Stimulated activated CD4-positive, alpha-beta T cell treated with anti-CD3 and anti-CD28 coated beads, Interleukin-4, amount 100 ng/mL, for 24 hours (primary cell): ENCODE data around the gene UTP4.
"Not testable (repeated sequence)": the region's sequence is repeated elsewhere in the genome, so short reads cannot be mapped to it uniquely, and the experiment has no call there.

Experiments used
- DNase-seq: peaks from one replicate; pipeline ENCODE4 v3.0.0-alpha.2; 2020

UTP4 gene

GRCh38 chr16:69131839-69132423 lies 518 bp upstream of the UTP4 start:
- DNase-seq, result peak; percentile 75

- no peak for DNase-seq
Measured at GRCh38 chr16:69133373-69133954, 1.0 kb downstream of the UTP4 start.

DNA sequence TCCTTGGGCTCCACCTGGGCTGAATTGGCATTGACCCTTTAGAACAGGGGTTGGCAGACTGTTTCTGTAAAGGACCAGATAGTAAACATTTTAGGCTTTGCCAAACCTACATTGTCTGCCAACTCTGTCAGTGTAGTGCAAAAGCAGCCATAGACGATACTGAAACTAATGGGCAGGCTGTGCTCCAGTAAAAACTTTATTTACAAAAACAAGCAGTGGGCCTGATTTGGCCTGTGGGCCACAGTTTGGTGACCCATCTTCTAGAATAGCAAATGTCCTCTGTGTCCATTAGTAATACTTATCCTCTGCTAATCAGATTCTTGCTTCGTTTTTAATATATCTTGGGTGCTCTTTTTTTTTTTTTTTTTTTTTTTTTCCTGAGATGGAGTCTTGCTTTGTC lies 6.2 kb downstream of the UTP4 start:
- no peak for DNase-seq

DNA sequence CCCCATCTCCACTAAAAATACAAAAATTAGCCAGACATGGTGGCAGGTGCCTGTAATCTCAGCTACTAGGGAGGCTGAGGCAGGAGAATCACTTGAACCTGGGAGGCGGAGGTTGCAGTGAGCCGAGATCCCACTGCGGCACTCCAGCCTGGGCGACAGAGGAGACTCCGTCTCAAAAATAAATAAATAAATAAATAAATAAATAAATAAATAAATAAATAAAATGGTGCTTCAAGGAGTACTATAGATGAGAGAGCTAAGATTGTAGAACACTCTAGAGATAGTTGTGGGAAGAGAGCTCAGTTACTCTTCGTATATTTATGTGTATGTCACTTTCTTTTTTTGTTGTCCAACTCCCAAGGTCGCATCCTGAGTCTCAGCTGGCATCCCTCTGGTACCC lies 7.0 kb downstream of the UTP4 start:
- not testable (repeated sequence) for DNase-seq

DNA sequence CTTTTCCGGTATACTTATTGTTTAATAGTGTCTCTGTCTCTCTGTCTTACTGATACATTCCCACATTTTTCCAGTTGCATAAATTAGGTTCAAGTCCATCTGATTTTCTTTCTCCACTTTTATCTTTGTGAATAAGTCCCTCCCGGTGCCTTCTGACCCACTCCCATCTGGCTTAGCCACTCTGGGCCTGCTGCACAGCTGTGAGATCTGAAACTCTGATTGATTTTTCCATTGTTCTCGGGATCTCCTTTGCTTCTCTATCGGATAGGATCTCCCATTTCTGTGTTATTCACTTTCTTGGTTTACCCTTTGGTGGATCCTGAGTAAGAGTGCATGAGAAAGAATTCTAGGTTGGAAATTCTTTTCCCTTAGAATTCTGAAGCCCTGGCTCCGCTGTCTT lies 8.6 kb downstream of the UTP4 start:
- no peak for DNase-seq

DNA sequence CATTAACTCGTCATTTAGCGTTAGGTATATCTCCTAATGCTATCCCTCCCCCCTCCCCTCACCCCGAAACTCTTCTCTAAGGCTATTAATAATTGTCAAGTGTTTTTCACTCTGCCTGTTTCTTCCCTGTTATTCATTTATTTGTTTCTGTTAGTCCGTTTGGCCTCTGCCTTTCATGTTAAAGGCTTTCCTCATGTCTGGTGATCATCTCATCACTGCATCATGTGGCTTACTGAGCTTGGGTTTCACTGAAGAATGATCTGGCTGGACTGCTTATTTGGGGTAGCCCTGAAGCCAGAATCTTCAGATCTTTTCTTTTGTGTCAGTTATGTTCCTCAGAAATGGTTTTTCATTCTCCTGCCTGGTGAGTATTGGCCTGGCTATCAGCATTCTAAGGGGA lies 9.5 kb downstream of the UTP4 start:
- DNase-seq, result no peak

GRCh38 chr16:69143116-69143515 lies 10.7 kb downstream of the UTP4 start:
- DNase-seq, result no peak

DNA sequence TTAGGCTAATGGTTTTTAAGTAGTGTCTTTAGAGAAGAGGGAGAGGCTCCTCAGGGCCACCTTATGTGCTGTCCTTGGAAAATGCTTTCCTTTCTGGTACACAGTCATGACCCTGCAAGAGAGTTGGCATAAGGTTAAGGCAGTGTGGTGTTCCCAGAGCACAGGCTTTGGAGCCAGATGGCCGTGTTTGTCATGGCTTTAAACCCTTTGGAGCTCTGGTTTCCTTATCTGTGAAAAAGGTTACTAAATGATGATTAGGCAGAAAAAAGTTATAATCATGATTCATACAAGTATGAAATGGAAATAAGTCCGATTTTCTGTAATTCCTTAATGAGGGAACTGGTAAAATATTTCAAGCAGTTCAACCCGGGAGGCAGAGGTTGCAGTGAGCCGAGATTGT lies 13.2 kb downstream of the UTP4 start:
- no peak for DNase-seq

DNA sequence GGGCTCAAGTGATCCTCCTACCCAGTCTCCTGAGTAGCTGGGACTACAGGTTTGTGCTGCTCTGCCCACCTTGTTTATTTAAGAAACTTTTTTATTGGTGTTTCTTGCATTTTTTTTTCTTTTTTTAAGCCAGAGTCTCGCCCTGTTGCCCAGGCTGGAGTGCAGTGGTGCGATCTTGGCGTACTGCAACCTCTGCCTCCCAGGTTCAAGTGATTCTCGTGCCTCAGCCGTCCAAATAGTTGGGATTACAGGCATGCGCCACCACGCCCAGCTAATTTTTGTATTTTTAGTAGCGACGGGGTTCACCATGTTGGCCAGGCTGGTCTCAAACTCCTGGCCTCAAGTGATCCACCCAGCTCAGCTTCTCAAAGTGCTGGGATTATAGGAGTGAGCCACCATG lies 17.2 kb downstream of the UTP4 start:
- not testable (repeated sequence) for DNase-seq

- DNase-seq, result peak; percentile 64
Measured at GRCh38 chr16:69150146-69150865, 17.9 kb downstream of the UTP4 start.

GRCh38 chr16:69157196-69157595 lies 24.7 kb downstream of the UTP4 start:
- DNase-seq, result no peak

DNA sequence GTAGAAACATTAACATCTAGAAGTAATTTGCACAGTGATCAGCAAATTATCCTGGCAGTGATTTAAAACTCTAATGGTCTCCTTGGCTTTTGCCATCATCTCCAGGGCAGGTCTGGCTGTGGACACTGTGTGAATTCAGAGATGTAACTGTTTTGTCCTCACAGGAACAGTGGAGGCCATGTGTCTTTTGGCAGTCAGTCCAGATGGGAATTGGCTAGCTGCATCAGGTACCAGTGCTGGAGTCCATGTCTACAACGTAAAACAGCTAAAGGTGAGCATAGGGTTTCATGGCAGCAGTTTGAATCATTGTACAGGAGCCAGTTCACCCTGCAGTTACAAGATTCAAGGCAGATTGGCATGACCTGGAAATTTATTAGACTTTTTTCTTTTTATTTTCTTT lies 27.7 kb downstream of the UTP4 start:
- DNase-seq, result no peak

DNA sequence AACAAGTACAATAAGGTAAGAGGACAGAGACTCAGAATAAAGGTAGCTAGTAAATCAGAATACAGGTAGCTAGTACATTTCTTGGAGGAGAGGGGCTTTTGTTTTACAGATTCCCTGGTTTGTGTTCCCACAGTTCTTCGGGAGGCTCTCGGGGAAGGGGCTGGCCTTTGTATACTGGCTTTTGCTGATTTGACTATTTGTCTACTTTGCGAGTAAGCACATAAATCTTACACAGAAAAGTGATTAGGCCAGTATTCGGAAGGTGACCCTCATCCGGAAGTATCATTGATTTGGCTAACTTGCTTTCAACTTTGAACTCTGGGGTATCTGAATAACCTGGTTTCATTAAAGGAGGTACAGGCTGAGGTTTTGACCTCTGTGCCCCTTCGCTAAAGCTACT lies 33.1 kb downstream of the UTP4 start:
- no peak for DNase-seq

- DNase-seq, result peak; percentile 87
Measured at GRCh38 chr16:69166221-69166833, 33.9 kb downstream of the UTP4 start.

- DNase-seq, result no peak
Measured at GRCh38 chr16:69166946-69167930, 34.8 kb downstream of the UTP4 start.

DNA sequence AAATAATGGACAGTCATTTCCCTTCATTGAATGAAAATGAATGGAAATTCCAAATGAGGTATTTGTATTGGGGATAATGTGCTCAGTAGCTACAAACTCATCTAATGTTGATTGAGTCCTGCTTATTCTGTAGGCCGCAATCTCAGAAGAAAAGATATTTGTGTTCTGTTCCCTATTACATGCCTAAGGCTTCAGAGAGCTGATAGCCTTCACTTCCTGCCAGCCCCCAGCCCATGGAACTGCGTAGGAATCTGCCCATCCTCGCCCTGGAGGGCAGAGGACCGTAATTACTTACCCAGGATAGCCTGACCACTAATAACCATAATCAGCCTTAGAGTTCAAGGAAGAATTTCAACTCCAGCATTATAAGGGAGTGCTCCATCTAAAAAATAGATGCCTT lies 36.6 kb downstream of the UTP4 start:
- DNase-seq, result no peak

DNA sequence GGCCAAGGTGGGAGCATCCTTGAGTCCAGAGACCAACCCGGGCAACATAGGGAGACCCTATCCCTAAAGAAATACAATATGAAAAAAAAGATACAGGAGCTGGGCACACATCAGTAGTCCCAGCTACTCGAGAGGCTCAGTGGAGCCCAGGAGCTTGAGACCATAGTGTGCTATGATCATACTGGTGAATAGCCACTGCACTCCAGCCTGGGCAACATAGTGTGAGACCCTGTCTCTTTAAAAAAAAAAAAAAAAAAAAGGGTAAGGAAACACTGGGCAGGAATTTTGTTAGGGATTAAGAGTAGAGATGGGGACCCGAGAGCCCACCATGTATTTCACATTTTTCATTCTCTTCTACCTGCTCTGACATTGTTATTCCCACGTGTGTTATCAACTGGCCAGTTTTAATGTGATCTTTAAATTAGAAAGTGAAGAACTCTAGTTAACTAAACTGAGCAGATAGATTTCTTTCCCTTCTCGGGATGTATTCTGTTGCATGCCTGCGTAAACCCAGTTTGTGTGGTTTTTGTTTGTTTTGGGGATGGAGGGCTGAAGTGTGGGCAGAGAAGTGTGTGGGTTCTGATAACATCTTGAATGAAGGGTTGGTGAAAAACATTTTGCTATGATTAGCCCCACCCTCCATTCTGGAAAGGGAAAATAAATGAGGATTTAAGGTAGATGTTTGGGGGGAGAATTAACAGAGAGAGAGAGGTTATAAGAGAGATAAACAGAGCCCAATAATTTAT lies 37.3 kb downstream of the UTP4 start:
- no peak for DNase-seq

DNA sequence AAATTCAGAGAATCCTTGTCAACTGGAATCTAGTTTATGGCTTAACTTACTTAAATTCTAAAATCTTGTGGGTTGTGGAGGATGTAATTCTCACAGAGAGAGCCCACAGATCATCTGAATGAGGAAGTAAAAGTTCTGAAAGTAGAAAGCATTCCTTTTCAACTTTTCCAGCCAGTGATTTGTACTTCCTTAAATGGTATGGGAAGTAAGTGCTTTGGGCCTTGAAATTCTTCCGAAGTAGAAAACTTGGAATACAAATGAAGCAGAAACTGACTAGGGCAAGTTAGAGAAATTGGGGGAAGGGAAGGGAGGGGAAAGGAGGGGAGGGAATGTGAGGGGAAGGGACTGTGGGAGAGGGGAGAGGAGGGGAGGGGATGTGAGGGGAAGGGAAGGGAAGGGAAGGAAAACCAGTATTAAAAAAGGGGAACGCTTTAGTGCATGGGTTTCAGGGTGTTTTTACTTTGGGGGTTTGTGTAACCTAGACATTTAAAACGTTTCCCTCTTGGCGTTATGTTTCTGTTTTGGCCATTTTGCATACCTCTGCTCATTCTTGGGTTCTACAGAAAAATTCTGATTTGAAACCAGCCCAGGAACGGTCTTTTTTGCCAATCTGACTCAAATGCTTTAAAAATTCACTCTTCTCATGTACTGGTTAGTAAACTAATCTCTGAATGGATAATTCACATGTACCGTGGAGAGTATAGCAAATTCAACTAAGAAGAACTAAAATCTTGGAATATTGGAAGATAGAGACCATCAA lies 39.1 kb downstream of the UTP4 start:
- no peak for DNase-seq

DNA sequence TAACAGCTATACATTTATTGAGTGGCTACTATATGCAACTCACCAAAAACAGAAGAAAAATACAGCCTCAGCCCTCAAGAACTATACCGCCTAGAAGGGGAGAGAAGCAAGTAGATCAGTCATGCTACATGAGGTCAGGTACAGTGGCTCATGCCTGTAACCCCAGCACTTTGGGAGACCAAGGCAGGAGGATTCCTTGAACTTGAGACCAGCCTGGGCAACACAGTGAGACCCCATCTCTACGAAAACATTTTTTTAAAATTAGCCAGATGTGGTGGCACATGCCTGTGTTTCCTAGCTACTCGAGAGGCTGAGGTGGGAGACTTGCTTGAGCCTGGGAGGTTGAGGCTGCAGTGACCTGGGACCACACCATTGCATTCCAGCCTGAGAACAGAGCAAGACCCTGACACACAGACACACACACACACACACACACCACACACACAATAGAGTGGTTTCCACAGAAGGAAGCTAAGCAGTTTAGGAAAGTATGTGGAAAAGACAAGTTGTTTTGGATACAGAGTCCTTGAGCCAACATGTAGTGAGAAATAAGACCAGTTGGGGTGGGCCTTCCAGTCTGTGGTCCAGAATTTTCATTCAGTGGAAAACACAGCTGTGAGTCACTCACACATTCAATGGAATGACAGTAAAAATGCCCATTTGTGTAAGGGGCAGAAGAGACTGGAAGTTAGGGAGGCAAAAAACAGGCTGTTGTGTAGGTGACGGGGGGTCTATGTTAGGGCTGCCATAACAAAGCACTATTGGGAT lies 43.8 kb downstream of the UTP4 start:
- DNase-seq, result no peak

DNA sequence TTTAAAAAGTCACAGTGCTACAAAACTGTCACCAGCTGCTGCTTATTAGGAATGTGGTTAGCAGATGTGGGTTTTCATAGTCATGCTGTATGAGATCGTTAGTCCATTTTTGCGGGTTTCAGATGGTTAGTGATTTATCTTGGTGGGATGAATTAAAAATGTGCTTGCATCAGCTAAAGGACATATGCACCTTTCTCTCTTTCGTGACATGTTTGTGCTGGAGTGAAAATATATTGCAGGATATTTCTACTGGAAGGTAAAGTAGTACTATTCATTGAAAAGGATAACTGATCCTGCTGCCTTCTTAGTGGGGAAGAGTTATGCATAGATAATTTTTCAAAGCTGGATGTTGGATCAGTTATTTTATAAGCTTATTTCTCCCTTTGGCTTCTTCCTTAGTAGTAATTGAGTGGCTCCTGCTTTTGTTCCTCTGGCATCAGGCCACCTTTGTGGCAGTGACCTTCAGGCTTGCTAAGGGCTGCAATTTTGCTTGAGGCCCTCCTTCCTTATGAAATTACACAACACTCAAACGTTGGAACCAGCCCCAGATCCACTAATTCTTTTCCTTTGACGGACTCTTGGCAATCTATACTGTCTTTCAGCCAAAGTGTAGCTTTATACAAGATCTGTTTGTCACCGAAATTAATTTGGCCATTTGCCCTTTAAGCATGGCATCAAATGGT lies 47.0 kb downstream of the UTP4 start:
- DNase-seq, result no peak
